Thyroid gland (tissue), 4 donors: ENCODE results near the gene UCP2.

Experiments used
- POLR2A ChIP-seq, 2 donors: fragments of 450-650 bp; IDR thresholded peaks; one replicate each; pipeline ENCODE4 v1.6.1; 2017; ENCODE audit warnings: antibody characterized with exemption in 2 of 2, mild to moderate bottlenecking in 2 of 2, moderate library complexity in 1 of 2
- TF ChIP-seq, protein P1 (sequence below), 6 experiments: fragments of 200-600 bp in 3 of 6; fragments of 450-650 bp in 3 of 6; sonication (generic) in 3 of 6; IDR thresholded peaks; one replicate each; pipeline ENCODE4 v1.5.1; 2016 to 2019; ENCODE audit warnings: antibody characterized with exemption in 6 of 6, mild to moderate bottlenecking in 2 of 6, inconsistent platforms in 1 of 6, moderate library complexity in 1 of 6

DNA sequence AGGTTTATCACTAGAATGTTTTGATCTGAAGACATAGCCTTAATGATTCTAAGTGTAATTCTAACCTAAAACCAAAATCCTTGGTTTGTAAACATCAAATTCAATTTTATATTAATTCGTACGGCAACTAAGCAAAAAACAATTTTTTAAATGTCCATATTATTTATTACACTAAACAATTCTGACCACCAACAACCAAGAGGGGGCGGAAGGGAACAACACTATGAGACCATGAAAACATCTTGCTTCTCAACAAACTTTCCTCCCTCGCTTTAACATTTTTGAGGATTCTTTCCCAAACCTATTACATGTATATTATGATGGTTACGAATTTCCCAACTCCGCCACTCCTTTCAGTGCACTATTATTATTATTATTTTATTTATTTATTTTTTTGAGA, 6.5 kb upstream of the UCP2 start:
- no peak for TF ChIP-seq POLR2A (IDR thresholded peaks at IDR 0.05)
- TF ChIP-seq, protein P1, sequence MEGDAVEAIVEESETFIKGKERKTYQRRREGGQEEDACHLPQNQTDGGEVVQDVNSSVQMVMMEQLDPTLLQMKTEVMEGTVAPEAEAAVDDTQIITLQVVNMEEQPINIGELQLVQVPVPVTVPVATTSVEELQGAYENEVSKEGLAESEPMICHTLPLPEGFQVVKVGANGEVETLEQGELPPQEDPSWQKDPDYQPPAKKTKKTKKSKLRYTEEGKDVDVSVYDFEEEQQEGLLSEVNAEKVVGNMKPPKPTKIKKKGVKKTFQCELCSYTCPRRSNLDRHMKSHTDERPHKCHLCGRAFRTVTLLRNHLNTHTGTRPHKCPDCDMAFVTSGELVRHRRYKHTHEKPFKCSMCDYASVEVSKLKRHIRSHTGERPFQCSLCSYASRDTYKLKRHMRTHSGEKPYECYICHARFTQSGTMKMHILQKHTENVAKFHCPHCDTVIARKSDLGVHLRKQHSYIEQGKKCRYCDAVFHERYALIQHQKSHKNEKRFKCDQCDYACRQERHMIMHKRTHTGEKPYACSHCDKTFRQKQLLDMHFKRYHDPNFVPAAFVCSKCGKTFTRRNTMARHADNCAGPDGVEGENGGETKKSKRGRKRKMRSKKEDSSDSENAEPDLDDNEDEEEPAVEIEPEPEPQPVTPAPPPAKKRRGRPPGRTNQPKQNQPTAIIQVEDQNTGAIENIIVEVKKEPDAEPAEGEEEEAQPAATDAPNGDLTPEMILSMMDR (IDR thresholded peaks at IDR 0.05): no peak
